Endothelial cell of umbilical vein (primary cell): ENCODE data around the gene KDM4B. TPM values are rescaled to one million over a fixed set of nuclear protein-coding genes. Genes with fewer than 3 reads are reported as not detected.

Source experiments
- BruUV-seq: library from RNA; stranded (reverse); fragments of 400-500 nt; replicated peaks from 2 replicates; lab custom pipeline; 2021; lab: Mats Ljungman, UMichigan
- CTCF ChIA-PET: fragments of 300-600, 350-600 bp; sonication (Branson Sonifier 250); formaldehyde crosslinking; loops from one replicate; lab custom pipeline; 2021; ENCODE audit warnings: antibody characterized with exemption, inconsistent platforms; lab: Charles Lee
- POLR2A ChIA-PET: fragments of 300-600, 350-600 bp; sonication (Branson Sonifier 250); formaldehyde crosslinking; loops from one replicate; lab custom pipeline; 2021; ENCODE audit warnings: antibody characterized with exemption, inconsistent platforms; lab: Charles Lee
- DNase-seq: peaks from one replicate; pipeline ENCODE4 v3.0.0-alpha.2; 2011; ENCODE audit warnings: low read depth, low spot score
- FAIRE-seq: peaks from 2 replicates; lab custom pipeline; 2011; peaks lifted over from hg19 to GRCh38; lab: Jason Lieb, UNC
- H2AFZ ChIP-seq: 2 replicates; pipeline ENCODE4 v1.6.0; 2012; ENCODE audit warnings: low read depth, low read length, control low read depth, inconsistent platforms
- H3K27ac ChIP-seq: 2 replicates; pipeline ENCODE4 v1.5.1; 2011; ENCODE audit warnings: low read depth, mild to moderate bottlenecking, control low read depth, low read length, moderate library complexity; ENCODE audit not compliant: insufficient read depth
- H3K27me3 ChIP-seq, 2 experiments: 2 replicates each; pipeline versions ENCODE4 v1.6.0 to v1.6.1; 2011; ENCODE audit warnings: low read length in 2 of 2, mixed read lengths in 1 of 2; ENCODE audit not compliant: control insufficient read depth in 2 of 2, insufficient read depth in 2 of 2
- H3K36me3 ChIP-seq, 2 experiments: 2 replicates in 1 of 2; 3 replicates in 1 of 2; pipeline ENCODE4 v1.5.1; 2011; ENCODE audit warnings: low read length in 2 of 2, mild to moderate bottlenecking in 1 of 2, moderate library complexity in 1 of 2; ENCODE audit not compliant: control insufficient read depth in 2 of 2, insufficient read depth in 2 of 2; ENCODE audit errors: extremely low read depth in 1 of 2
- H3K4me1 ChIP-seq: 3 replicates; pipeline ENCODE4 v1.5.1; 2011; ENCODE audit warnings: mild to moderate bottlenecking, low read length; ENCODE audit not compliant: control insufficient read depth, insufficient read depth; ENCODE audit errors: extremely low read depth
- H3K4me2 ChIP-seq: 2 replicates; pipeline ENCODE4 v1.6.1; 2011; ENCODE audit warnings: low read length, control low read depth, mixed read lengths; ENCODE audit not compliant: insufficient read depth
- H3K4me3 ChIP-seq, 3 experiments: fragments of 200-600 bp in 1 of 3; sonication (generic), shearing (Covaris generic) in 1 of 3; replicated peaks in 1 of 3; 2 replicates each; pipeline ENCODE4 v1.5.1; 2011 to 2016; ENCODE audit warnings: control low read depth in 3 of 3, low read length in 3 of 3, mild to moderate bottlenecking in 2 of 3, inconsistent platforms in 1 of 3, low read depth in 1 of 3, moderate library complexity in 1 of 3; ENCODE audit not compliant: insufficient read depth in 1 of 3
- H3K79me2 ChIP-seq: 2 replicates; pipeline ENCODE4 v1.6.0; 2012; ENCODE audit warnings: low read length, inconsistent platforms; ENCODE audit not compliant: control insufficient read depth, insufficient read depth
- H3K9ac ChIP-seq: replicated peaks from 2 replicates; pipeline ENCODE3; 2011; ENCODE audit warnings: low read length, control low read depth; ENCODE audit not compliant: insufficient read depth; ENCODE audit errors: extremely low read depth
- H3K9me1 ChIP-seq: replicated peaks from 3 replicates; pipeline ENCODE4 v1.6.0; 2011; ENCODE audit warnings: mild to moderate bottlenecking, low read length; ENCODE audit not compliant: control insufficient read depth, insufficient read depth; ENCODE audit errors: extremely low read depth
- H3K9me3 ChIP-seq: replicated peaks from 2 replicates; pipeline ENCODE4 v1.5.1; 2012; ENCODE audit warnings: low read length, inconsistent platforms; ENCODE audit not compliant: control insufficient read depth, insufficient read depth
- H4K20me1 ChIP-seq: replicated peaks from 2 replicates; pipeline ENCODE3; 2011; ENCODE audit warnings: mild to moderate bottlenecking, low read length; ENCODE audit not compliant: control insufficient read depth, insufficient read depth; ENCODE audit errors: extremely low read depth
- EZH2 ChIP-seq: IDR thresholded peaks from 2 replicates; pipeline ENCODE4 v1.6.1; 2012; ENCODE audit warnings: borderline replicate concordance, low read depth, mild to moderate bottlenecking, moderate library complexity, low read length, inconsistent platforms; ENCODE audit not compliant: severe bottlenecking
- FOS ChIP-seq: IDR thresholded peaks from 2 replicates; pipeline ENCODE4 v1.6.1; 2011; ENCODE audit warnings: mild to moderate bottlenecking, low read length, moderate library complexity, borderline replicate concordance; ENCODE audit not compliant: insufficient read depth
- GATA2 ChIP-seq: IDR thresholded peaks from 2 replicates; pipeline ENCODE4 v1.7.0; 2011; ENCODE audit warnings: low read depth, mild to moderate bottlenecking, moderate library complexity, mixed read lengths, low read length; ENCODE audit not compliant: insufficient read length, insufficient read depth
- JUN ChIP-seq: IDR thresholded peaks from 2 replicates; pipeline ENCODE4 v1.6.1; 2011; ENCODE audit warnings: borderline replicate concordance, low read depth; ENCODE audit not compliant: insufficient read length, insufficient read depth
- MYC ChIP-seq: IDR thresholded peaks from one replicate; pipeline ENCODE4 v1.6.1; 2011; ENCODE audit warnings: mild to moderate bottlenecking, low read depth, low read length
- POLR2A ChIP-seq: IDR thresholded peaks from 2 replicates; pipeline ENCODE4 v1.6.1; 2012; ENCODE audit warnings: low read depth, mild to moderate bottlenecking, control low read depth, low read length
- POLR2AphosphoS5 ChIP-seq: IDR thresholded peaks from 2 replicates; pipeline ENCODE4 v1.6.1; 2012; ENCODE audit warnings: low read depth, mild to moderate bottlenecking, control low read depth, low read length, moderate library complexity; ENCODE audit not compliant: insufficient read depth
- dilution Hi-C: fragments of 300-500 bp; cut with MboI; formaldehyde crosslinking; loops from one replicate; pipeline ENCODE4 v1.15.0; 2019; ENCODE audit warnings: low sequenced_read_pairs; ENCODE audit not compliant: extremely low pct_ligation_motif_present
- intact Hi-C: fragments of 100-400 bp; cut with micrococcal nuclease; formaldehyde crosslinking; loops from one replicate; pipeline ENCODE4 v1.10.0; 2022
- polyA plus RNA-seq, 4 experiments: library from polyadenylated mRNA; depleted of rRNA in 3 of 4; stranded (reverse) in 3 of 4; unstranded in 1 of 4; fragments of >200 nt; gene quantifications; 2 replicates each; pipeline versions ENCODE4 v1.2.1 to v1.2.3, GENCODE V29; 2011 to 2012; ENCODE audit warnings: missing spikeins in 1 of 4
- total RNA-seq: library from RNA; stranded (reverse); gene quantifications from 2 replicates; pipeline ENCODE4 v1.2.3, GENCODE V29; 2021
- TF ChIP-seq, protein P1 (sequence below), 2 donors: IDR thresholded peaks; 1 replicate in 1 of 2; 2 replicates in 1 of 2; pipeline ENCODE4 v1.5.1; 2011; ENCODE audit warnings: low read length in 2 of 2, mild to moderate bottlenecking in 2 of 2, moderate library complexity in 2 of 2, control low read depth in 1 of 2, inconsistent platforms in 1 of 2, low read depth in 1 of 2; ENCODE audit not compliant: insufficient read depth in 1 of 2; ENCODE audit errors: extremely low read depth in 1 of 2
- TF ChIP-seq, protein P2 (sequence below): IDR thresholded peaks from 2 replicates; pipeline ENCODE4 v1.6.1; 2011; ENCODE audit not compliant: insufficient read depth, insufficient read length

KDM4B gene
- total and polyA plus RNA-seq, 2 donors (not counting 3 experiments of a cell fraction or from before 2014, with no cell fraction given), result 12.4 to 37.2 TPM

GRCh38 chr19:5112681-5113575 lies 144.0 kb downstream of the KDM4B start:
- no peak overlapping the region for H3K4me3 ChIP-seq
- H3K4me1 ChIP-seq, result no peaks in the 10 kb centered on the region
- no peak overlapping the region for H3K27ac ChIP-seq
- no TSS peak for BruUV-seq
- dilution Hi-C loops (no loop called here), intact Hi-C loops (no loop called here)
- no peaks in the 10 kb centered on the region for H3K9me1 ChIP-seq
- FAIRE-seq (no peak), DNase-seq (no peak)
- H3K27me3 ChIP-seq, result no peaks in the 10 kb centered on the region
- no peak overlapping the region for H2AFZ ChIP-seq
- POLR2A ChIA-PET, result no interaction called here
- no peak for TF ChIP-seq GATA2
- no peak for TF ChIP-seq POLR2A
- no peak for TF ChIP-seq POLR2AphosphoS5
- TF ChIP-seq, protein P1, sequence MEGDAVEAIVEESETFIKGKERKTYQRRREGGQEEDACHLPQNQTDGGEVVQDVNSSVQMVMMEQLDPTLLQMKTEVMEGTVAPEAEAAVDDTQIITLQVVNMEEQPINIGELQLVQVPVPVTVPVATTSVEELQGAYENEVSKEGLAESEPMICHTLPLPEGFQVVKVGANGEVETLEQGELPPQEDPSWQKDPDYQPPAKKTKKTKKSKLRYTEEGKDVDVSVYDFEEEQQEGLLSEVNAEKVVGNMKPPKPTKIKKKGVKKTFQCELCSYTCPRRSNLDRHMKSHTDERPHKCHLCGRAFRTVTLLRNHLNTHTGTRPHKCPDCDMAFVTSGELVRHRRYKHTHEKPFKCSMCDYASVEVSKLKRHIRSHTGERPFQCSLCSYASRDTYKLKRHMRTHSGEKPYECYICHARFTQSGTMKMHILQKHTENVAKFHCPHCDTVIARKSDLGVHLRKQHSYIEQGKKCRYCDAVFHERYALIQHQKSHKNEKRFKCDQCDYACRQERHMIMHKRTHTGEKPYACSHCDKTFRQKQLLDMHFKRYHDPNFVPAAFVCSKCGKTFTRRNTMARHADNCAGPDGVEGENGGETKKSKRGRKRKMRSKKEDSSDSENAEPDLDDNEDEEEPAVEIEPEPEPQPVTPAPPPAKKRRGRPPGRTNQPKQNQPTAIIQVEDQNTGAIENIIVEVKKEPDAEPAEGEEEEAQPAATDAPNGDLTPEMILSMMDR (IDR thresholded peaks at IDR 0.05; ENCODE audit: extremely low read depth in 1 of 2, insufficient read depth in 1 of 2, low read depth in 1 of 2, low read length in 2 of 2), result no peak
- TF ChIP-seq EZH2, result no peak
- TF ChIP-seq JUN, result no peak
- TF ChIP-seq, protein P2, sequence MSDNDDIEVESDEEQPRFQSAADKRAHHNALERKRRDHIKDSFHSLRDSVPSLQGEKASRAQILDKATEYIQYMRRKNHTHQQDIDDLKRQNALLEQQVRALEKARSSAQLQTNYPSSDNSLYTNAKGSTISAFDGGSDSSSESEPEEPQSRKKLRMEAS, result no peak
- TF ChIP-seq FOS, result no peak
- no peak for TF ChIP-seq MYC
- H3K9ac ChIP-seq, result no peak overlapping the region
- H4K20me1 ChIP-seq, result no peaks in the 10 kb centered on the region
- peaks cover 3 to 4% of the 10 kb centered on the region in 2 experiments for H3K36me3 ChIP-seq
- CTCF ChIA-PET, result no interaction called here
- no peaks in the 10 kb centered on the region for H3K79me2 ChIP-seq
- H3K9me3 ChIP-seq, result no peaks in the 10 kb centered on the region
- no peak overlapping the region for H3K4me2 ChIP-seq
